ENCODE measurements around the gene ELP2. TPM values are rescaled to one million over a fixed set of nuclear protein-coding genes. Genes with fewer than 3 reads are reported as not detected.
A peak's percentile ranks its signal among the peaks of the same experiment; 100 is the strongest.

ELP2 gene
- total and polyA plus RNA-seq, 2 experiments from 2014 or later = 57.6 to 103 TPM

DNA sequence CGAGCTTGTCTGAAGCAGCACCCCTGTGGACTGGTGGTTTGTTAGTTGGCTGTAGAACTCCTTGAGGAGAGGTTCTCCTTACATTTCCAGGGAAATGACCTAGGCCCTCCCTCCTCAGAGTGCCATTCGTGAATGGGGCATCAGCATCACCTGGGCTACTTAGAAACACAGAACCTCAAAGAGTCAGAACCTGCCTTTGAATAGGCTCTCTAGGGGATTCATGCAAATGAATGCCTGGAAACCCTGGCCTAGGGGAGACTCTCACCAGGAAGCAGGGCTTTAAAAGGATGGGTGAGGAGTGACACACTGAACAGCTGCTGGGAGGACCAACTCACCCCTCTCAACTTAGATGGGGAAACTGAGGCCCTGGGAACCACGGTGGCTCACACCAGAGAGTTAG, 55.5 kb downstream of the ELP2 start:
- no peaks in the 10 kb centered on the region for H4K20me1 ChIP-seq (ENCODE audit: insufficient read depth)
- no peaks in the 10 kb centered on the region for H3K36me3 ChIP-seq (ENCODE audit: low read depth)
- H3K79me2 ChIP-seq (ENCODE audit: insufficient read depth) = peaks cover 28% of the 10 kb centered on the region
- no peak for DNase-seq
- no peaks in the 10 kb centered on the region for H3K9me3 ChIP-seq (ENCODE audit: low read depth)
- TF ChIP-seq EZH2 (IDR thresholded peaks at IDR 0.05; ENCODE audit: insufficient read depth, poor library complexity, severe bottlenecking) (no peak), EZH2phosphoT487 (IDR thresholded peaks at IDR 0.05; ENCODE audit: insufficient read depth, low read depth) (no peak)
- no peak overlapping the region for H3K4me3 ChIP-seq
- WGBS, 2 experiments (ENCODE audit: low coverage in 1 of 2, low lambda C conversion rate in 2 of 2, missing lambda C conversion rate in 2 of 2) = 92 to 100% methylated on average over 3 of the region's 3 CpGs
- H3F3A ChIP-seq (ENCODE audit: insufficient read depth) = peaks cover 5% of the 10 kb centered on the region; the same call in 1 of the 2 replicates
- no peak overlapping the region for H3K4me2 ChIP-seq (ENCODE audit: unreplicated experiment)
- H3K9ac ChIP-seq = no peak overlapping the region
- H3K9me2 ChIP-seq (ENCODE audit: insufficient read depth) = no peaks in the 10 kb centered on the region
- no peak overlapping the region for H3K27ac ChIP-seq
- no peak overlapping the region for H2AFZ ChIP-seq
- no peaks in the 10 kb centered on the region for H3K27me3 ChIP-seq (replicated peaks; ENCODE audit: insufficient read depth)
- peaks cover 15% of the 10 kb centered on the region for H3K4me1 ChIP-seq (ENCODE audit: insufficient read depth)
- in situ Hi-C loops (cut with MboI) = no loop called here

DNA sequence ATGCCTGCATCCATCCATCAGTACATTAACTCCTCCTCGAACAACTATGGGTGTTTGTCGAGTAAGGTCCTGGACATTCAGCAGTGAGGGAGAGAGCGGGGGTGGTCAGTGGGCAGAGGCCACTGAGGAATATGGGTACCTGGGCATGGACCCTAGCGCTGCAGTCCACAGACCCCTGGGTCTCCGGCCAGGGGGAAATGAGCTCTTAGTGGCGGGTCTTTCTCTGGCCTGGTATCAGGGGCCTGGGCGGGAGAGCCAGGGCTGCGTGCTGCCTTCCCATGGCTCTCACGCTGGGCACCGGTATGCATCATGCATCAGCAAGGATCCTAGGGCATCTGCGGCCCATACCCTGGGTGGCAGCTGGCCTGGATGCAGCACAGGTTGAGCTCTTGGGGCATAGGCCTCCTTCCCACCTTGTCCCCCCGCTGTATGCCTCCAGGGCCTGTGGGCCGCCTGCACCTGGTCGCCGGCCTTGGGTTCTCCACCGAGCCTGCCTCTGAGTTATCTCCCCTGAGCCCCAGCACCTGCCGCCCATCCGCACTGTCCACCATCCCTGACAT, 56.3 kb downstream of the ELP2 start:
- Histone ChIP-seq H3K27ac (no peak overlapping the region), H3K36me3 (ENCODE audit: low read depth) (no peaks in the 10 kb centered on the region), H3K79me2 (ENCODE audit: insufficient read depth) (peaks cover 35% of the 10 kb centered on the region), H2AFZ (no peak overlapping the region), H3K9ac (no peak overlapping the region), H4K20me1 (ENCODE audit: insufficient read depth) (no peaks in the 10 kb centered on the region), H3K4me1 (ENCODE audit: insufficient read depth) (peaks cover 11% of the 10 kb centered on the region), H3K4me2 (ENCODE audit: unreplicated experiment) (peak overlapping the region; percentile 93), H3K9me2 (ENCODE audit: insufficient read depth) (no peaks in the 10 kb centered on the region), H3K4me3 (peak overlapping the region; percentile 86), H3F3A (ENCODE audit: insufficient read depth) (no peaks in the 10 kb centered on the region), H3K27me3 (replicated peaks; ENCODE audit: insufficient read depth) (no peaks in the 10 kb centered on the region), H3K9me3 (ENCODE audit: low read depth) (no peaks in the 10 kb centered on the region)
- TF ChIP-seq EZH2phosphoT487 (IDR thresholded peaks at IDR 0.05; ENCODE audit: insufficient read depth, low read depth) = no peak
- no peak for DNase-seq
- WGBS, 2 experiments (ENCODE audit: low coverage in 1 of 2, low lambda C conversion rate in 2 of 2, missing lambda C conversion rate in 2 of 2) = 74 to 77% methylated on average over 18 of the region's 18 CpGs
- in situ Hi-C loops (cut with MboI) = no loop called here

DNA sequence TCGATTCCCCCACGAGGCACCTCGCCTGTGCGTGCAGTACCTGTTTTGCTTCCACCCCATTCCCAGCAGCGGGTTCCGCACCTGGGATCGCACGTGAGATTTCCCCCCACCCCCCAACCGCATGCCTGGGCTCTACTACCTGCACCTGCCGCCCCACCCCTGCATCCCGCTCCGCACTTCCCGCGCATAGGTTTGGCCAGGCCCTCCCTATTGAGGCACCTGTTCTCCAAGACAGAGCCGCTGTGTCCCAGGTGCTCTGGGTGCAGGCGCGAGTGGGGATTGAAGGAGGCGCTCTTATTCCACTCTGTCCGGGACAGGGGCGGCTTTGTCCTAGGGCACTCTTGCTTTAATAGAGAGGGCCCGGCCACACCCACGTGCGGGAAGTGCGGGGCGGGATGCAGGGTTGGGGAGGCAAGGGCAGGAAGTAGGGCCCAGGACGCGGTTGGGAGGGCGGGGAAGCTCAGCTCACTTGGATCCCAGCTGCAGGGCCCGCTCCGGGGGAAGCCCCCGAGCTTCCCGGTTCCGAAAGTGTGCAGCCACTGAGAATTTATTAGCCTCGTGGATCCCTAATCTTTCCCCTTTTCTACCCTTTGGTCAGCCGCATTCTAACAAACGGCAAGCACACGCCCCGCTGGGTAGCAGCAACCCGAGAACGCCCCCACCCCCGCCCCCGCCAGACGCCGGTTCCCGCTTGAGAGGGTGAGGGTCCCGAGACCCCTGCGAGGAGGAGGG, 56.9 kb downstream of the ELP2 start:
- peak overlapping the region; percentile 87 for H3K9ac ChIP-seq
- 0 out of 2 replicates have a peak, but pooled peaks cover 2% of the 10 kb centered on the region for H3K36me3 ChIP-seq (ENCODE audit: low read depth)
- H3K79me2 ChIP-seq (ENCODE audit: insufficient read depth) = peaks cover 42% of the 10 kb centered on the region
- H3K4me1 ChIP-seq (ENCODE audit: insufficient read depth) = peaks cover 11% of the 10 kb centered on the region
- WGBS, 2 experiments (ENCODE audit: low coverage in 1 of 2, low lambda C conversion rate in 2 of 2, missing lambda C conversion rate in 2 of 2) = 6 to 8% methylated on average over 37 to 47 of the region's 47 CpGs
- no peak overlapping the region for H3K27ac ChIP-seq
- H3F3A ChIP-seq (ENCODE audit: insufficient read depth) = no peaks in the 10 kb centered on the region
- in situ Hi-C loops (cut with MboI) = no loop called here
- H3K27me3 ChIP-seq (replicated peaks; ENCODE audit: insufficient read depth) = no peaks in the 10 kb centered on the region
- H2AFZ ChIP-seq = peak overlapping the region; percentile 99
- H3K9me3 ChIP-seq (ENCODE audit: low read depth) = no peaks in the 10 kb centered on the region
- no peaks in the 10 kb centered on the region for H3K9me2 ChIP-seq (ENCODE audit: insufficient read depth)
- H3K4me3 ChIP-seq = peak overlapping the region; percentile 86
- peak; percentile 59 for DNase-seq
- no peaks in the 10 kb centered on the region for H4K20me1 ChIP-seq (ENCODE audit: insufficient read depth)
- H3K4me2 ChIP-seq (ENCODE audit: unreplicated experiment) = peak overlapping the region; percentile 93
- TF ChIP-seq EZH2phosphoT487 (IDR thresholded peaks at IDR 0.05; ENCODE audit: insufficient read depth, low read depth) (no peak), EZH2 (IDR thresholded peaks at IDR 0.05; ENCODE audit: insufficient read depth, poor library complexity, severe bottlenecking) (no peak)

DNA sequence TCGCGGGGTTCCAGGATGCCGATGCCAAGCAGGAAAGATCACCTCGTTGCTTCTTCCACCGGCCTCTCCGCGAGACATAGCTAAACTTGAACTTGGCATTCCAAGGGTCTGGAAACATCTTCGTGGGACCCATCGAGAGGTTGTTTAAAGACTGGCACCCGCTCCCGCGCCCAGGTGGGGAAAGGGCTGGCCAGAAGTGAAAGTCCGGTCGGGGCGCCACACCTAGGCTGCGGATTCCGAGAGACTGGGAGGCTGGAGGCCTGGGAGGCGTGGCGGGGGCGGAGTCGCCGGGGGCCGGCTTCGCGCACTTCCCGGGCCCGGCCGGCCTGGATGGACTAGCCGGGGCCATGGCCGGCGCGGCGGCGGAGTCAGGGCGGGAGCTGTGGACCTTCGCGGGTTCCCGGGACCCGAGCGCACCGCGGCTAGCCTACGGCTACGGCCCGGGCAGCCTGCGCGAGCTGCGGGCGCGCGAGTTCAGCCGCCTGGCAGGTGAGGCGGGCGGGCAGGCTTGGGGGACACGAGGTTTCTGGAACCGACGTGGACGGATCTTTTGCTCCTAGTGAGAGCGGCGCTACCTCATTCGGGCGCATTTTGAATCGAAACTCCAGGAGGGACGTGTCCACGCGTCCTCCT, 57.6 kb downstream of the ELP2 start, which contains the start of gene MOCOS:
Gene MOCOS (plus strand): TSS at position 305 of the 633 bp plus-strand sequence. CDS start 43 bp downstream, at position 348.
- peak within 1 kb of the TSS; percentile 86 for H3K4me3 ChIP-seq
- no peaks in the 10 kb centered on the region for H3K27me3 ChIP-seq (replicated peaks; ENCODE audit: insufficient read depth)
- TF ChIP-seq EZH2 (IDR thresholded peaks at IDR 0.05; ENCODE audit: insufficient read depth, poor library complexity, severe bottlenecking) = no peak
- no peak for TF ChIP-seq EZH2phosphoT487 (IDR thresholded peaks at IDR 0.05; ENCODE audit: insufficient read depth, low read depth)
- peak within 1 kb of the TSS; percentile 78 for H3K27ac ChIP-seq
- peak within 1 kb of the TSS; percentile 87 for H3K9ac ChIP-seq
- peak within 1 kb of the TSS; percentile 93 for H3K4me2 ChIP-seq (ENCODE audit: unreplicated experiment)
- 1% methylated on average over 43 to 44 of the region's 66 CpGs for WGBS, 2 experiments (ENCODE audit: low coverage in 1 of 2, low lambda C conversion rate in 2 of 2, missing lambda C conversion rate in 2 of 2)
- no peaks in the 10 kb centered on the region for H4K20me1 ChIP-seq (ENCODE audit: insufficient read depth)
- peaks cover 7% of the 10 kb centered on the region; the same call in 1 of the 2 replicates for H3F3A ChIP-seq (ENCODE audit: insufficient read depth)
- H3K9me2 ChIP-seq (ENCODE audit: insufficient read depth) = no peaks in the 10 kb centered on the region
- peaks cover 11% of the 10 kb centered on the region for H3K4me1 ChIP-seq (ENCODE audit: insufficient read depth)
- H3K36me3 ChIP-seq (ENCODE audit: low read depth) = 0 out of 2 replicates have a peak, but pooled peaks cover 5% of the 10 kb centered on the region
- H3K79me2 ChIP-seq (ENCODE audit: insufficient read depth) = peaks cover 47% of the 10 kb centered on the region
- peak within 1 kb of the TSS; percentile 99 for H2AFZ ChIP-seq
- in situ Hi-C loops (cut with MboI) = no loop called here
- no peaks in the 10 kb centered on the region for H3K9me3 ChIP-seq (ENCODE audit: low read depth)
- DNase-seq = peak; percentile 87

All from GM23248 (cell line).